HG03045 (cell line): ENCODE measurements around the gene ADAMTSL2.
"Not testable (repeated sequence)": the region's sequence is repeated elsewhere in the genome, so short reads cannot be mapped to it uniquely, and the experiment has no call there.

Experiments
- ATAC-seq: cut with Tn5 transposase; IDR thresholded peaks from one replicate; pipeline ENCODE4 v1.9.1; 2021; ENCODE audit warnings: mild to moderate bottlenecking, moderate library complexity; ENCODE audit not compliant: unreplicated experiment

ADAMTSL2 gene

DNA sequence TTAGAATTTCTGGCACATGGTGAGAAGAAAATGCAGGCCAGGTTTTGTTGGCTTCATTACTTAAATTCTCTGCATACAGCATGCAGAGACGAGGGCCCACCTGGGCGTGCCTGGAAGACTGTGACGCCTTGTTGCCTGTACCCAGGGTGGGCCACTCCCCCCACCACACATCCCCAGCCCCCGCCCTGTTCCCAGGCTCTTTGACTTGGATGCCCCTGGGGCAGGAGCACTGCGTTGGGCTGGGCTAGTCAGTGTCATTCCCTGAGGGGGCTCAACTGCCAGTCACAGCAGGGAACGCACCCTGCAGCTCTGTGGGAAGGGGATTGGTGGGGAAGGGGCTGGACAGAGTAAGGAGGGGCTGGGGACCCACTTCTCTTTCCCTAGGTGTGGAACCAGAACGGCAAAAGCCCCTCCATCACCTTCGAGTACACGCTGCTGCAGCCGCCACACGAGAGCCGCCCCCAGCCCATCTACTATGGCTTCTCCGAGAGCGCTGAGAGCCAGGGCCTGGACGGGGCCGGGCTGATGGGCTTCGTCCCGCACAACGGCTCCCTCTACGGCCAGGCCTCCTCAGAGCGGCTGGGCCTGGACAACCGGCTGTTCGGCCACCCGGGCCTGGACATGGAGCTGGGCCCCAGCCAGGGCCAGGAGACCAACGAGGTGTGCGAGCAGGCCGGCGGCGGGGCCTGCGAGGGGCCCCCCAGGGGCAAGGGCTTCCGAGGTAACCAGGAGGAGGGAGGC, 19.6 kb downstream of the ADAMTSL2 start:
- no peak for ATAC-seq

DNA sequence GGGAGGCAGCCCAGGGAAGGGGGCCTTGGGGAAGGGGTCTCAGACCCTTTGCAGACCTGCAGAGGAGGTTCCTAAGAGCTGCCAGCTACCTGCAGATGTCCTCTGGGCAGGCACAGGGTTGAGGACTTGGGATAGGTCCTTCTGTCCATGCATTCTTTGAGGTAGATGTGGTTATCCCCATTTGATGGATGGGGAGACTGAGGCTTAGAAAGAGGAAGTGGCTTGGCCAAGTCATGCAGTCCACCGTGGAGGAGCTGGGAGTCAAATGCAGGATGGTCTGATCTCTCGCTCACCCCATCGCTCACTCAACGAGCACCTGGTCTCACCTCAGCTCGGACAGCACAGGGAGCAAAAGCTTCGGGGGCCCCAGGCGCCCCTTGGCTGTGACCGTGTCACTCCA, 20.2 kb downstream of the ADAMTSL2 start:
- ATAC-seq, result no peak

DNA sequence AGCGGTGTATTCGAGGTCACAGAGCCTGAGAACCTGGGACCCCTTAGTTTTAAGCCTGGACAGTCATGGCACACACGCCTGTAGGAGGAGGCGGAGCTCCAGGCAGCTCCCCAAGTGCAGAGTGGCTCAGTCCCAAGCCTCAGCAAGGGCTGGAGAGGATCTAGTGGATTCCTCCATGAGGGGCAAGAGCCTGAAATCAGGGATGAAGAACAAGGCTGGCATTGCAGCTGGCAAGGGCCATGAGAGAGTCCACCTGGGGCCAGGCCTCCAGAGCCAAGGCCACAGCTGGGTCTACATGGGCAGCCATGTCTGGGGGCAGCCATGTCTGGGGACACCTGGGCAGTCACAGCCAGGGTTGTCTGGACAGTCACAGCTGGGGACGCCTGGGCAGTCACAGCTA, 21.9 kb downstream of the ADAMTSL2 start:
- no peak for ATAC-seq

DNA sequence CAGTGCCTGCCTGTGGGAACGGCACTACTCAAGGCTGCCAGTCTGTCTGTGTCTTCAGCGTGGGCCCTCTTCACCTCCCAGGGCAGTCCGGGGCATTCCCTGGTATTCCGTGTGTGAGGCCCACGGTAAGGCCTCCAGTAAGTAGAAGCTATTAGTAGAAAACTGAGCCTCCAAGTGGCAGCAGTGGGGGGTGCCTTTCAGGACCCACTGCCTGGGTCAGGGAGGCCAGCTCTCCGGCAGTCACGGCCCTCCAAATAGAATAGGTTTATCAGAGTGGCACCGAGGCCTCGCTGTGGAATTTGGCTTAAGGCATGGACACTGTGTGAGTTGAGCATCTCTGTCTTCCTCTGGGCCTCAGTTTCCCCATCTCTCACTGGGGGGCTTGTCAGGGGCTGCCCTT, 23.1 kb downstream of the ADAMTSL2 start:
- ATAC-seq, result no peak

DNA sequence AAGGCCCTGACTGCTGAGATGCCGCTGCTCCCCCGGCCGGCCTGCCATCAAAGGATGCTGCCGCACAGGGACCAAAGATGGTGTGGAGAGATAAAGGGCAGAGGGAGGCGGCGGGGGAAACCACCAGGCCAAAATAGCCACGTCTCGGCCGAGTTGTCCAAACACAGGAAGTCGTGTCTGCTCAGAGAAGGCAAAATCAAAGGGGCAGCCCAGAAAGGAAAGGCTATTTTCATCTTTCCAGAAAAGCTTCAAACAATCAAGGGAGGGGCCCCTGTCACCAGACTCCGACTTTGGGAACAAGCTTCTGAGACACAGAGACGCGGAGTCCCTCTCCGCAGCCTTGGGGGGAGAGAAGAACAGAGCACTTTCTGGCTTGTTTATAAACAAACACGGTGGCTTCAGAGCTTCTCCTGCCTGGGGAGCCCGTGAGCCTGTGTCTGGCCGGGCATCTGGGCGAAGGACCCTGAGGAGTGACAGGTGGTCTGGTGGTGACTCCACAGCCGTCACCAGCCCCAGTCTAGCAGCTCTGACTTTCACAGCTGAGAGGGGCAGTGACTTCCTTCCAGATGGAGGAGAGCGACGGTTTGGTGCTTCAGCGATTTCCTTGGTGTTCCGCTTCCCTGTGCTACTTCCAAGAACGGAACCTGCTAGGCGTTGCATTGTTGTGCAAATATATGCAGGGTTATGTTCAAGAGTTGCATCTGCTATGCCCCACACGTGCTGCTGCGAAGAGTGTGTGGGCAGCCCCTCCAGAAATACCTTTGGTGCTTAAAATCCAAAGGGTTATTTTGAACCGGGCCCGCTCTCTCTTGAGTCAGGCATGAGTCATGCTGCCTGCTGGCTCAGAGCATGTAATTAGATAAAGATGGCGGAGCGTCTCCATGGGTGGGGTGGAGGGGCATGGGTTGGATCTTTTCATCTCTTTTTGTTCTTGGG, 24.0 kb downstream of the ADAMTSL2 start:
- peak; percentile 51 for ATAC-seq

DNA sequence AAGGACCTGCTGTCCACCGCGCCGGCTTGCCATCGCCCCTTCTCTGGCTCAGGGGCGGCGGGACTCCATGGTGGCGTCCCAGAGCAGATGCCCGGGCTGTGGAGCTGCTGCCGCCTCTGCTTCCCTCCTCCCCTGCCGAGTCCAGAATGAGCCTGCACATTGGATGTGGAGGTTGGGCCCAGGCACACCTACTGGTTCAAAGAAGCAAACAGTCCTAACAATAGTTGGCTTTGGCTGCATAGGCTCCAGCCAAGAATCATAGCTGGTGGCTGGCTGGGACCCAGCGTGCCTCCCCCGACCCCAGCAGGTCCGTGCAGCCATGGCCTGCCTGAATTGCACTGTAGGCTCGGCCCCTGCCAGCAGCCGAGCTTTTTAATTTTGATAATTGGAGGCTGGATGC, 25.8 kb downstream of the ADAMTSL2 start:
- no peak for ATAC-seq

DNA sequence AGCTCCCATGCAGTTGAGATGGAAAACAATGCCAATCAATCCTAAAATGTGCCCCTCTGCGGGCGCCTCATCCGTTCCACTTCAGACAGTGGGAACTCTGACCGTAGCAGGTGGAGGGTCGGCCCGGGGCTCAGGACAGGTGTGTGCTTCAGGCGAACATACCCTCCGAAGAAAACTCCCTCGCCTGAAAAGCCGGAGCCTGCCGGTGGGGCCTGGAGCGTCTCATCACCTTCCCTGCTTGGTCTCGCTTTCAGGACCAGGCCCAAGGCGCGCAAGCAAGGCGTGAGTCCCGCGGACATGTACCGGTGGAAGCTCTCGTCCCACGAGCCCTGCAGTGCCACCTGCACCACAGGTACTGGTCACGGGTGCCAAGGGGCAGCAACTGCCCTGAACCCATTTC, 26.4 kb downstream of the ADAMTSL2 start:
- ATAC-seq, result no peak

DNA sequence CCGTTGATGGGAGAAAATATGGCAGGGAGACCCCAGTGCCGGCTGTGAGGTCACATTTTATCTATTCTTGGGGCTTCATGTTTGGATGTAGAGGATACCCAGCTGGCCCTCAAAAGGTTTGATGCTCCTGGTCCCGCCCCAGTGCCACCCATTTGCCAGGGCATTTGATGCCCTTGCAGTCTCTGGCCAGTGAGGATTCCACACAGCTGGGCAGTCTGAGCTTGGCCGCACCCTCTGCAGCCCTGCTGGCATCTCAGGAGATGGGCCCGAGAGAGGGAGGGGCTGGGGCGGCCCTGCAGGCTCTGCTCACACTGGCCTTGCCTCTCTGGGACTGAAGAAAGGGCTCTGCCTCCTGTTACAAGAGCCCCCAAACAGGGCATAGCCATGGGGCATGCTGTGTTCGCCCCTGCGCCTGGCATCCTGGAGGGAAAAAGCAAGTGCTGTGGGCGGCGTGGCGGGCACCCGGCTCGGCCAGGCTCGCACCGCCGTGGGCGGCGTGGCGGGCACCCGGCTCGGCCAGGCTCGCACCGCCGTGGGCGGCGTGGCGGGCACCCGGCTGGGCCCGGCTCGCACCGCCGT, 27.6 kb downstream of the ADAMTSL2 start:
- no peak for ATAC-seq

DNA sequence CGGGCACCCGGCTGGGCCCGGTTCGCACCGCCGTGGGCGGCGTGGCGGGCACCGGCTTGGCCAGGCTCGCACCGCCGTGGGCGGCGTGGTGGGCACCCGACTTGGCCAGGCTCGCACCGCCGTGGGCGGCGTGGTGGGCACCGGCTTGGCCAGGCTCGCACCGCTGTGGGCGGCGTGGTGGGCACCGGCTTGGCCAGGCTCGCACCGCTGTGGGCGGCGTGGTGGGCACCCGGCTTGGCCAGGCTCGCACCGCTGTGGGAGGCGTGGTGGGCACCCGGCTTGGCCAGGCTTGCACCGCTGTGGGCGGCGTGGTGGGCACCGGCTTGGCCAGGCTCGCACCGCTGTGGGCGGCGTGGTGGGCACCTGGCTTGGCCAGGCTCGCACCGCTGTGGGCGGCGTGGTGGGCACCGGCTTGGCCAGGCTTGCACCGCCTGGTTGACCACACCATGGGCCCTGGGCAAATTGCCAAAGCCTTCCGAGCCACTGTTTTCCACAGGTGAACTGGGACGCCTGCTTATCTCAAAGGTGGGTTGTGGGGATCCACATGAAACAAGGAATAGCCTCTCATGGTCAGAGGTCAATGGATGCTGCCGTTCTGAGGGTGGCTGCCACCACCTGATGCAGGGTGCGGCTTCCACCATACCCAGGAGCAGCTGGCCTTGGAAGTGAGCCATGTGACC, 28.2 kb downstream of the ADAMTSL2 start:
- no peak for ATAC-seq

DNA sequence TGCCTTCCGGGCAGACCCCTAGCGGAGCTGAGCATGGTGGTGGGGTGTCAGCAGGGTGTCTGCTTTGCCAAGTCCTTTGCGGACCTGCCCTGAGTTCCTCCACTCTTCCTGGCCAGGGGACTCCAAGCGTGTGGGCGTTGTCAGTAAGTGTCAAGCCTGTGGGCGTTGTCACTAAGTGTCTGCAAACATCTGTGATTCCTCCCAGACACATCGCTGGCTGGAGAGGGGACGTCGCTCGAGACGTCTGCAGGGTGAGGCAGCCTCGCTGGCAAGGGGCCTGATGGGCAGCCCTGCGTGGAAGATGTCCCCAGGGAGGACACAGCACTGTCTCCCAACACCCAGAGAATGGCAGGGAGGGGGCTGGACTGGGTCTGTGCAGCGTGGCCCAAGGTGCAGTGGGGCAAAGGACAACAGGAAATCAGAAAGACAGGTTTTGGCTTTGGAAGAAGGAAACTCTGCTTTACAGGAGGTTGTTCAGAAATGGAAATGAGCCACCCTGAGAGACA, 28.8 kb downstream of the ADAMTSL2 start:
- no peak for ATAC-seq

DNA sequence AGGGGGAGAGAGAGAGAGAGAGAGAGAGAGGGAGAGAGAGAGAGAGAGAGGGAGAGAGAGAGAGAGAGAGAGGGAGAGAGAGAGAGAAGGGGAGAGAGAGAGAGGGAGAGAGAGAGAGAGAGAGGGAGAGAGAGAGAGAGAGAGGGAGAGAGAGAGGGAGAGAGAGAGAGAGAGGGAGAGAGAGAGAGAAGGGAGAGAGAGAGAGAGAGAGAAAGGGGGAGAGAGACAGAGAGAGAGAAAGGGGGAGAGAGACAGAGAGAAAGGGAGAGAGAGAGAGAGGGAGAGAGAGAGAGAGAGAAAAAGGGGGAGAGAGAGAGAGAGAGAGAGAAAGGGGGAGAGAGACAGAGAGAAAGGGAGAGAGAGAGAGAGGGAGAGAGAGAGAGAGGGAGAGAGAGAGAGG, 29.3 kb downstream of the ADAMTSL2 start:
- not testable (repeated sequence) for ATAC-seq

DNA sequence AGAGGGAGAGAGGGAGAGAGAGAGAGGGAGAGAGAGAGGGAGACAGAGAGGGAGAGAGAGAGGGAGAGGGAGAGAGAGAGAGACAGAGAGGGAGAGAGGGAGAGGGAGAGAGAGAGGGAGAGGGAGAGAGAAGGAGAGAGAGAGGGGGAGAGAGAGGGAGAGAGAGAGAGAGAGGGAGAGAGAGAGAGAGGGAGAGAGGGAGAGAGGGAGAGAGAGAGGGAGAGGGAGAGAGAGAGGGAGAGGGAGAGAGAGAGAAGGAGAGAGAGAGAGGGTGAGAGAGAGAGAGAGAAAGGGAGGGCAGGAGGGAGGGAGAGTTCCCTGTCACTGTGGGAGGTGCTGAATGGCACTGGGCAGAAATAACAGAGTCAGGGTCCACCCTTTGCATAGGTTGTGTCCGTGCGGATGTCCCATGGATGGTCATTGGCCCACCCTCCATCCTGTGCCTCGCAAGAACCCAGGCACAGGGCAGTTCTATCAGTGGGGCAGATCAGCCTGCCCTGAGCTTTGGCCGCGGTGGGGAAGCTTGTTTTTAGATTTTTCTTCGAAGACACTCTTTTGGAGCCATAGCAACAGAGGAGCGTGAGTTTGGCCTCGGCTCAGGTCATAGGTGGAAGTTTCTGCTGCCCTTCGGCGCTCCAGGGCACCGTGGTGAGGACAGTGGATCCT, 30.1 kb downstream of the ADAMTSL2 start:
- no peak for ATAC-seq

DNA sequence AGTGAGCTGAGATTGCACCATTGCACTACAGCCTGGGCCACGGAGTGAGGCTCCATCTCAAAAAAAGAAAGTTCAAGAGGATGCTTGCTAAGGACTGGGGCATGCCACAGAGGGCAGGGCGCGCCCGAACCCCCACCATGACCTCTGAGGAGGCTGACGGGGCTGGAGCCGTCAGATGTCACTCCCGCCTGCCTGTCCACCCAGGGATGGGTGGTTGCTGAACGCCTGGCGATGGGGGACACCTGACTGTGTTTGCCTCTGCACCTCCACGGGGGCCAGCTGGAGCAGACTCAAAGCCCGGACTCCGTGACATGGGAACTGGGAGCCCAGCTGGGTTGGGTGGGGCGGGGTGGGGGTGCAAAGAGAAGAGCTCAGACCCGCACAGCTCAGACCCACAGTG, 31.9 kb downstream of the ADAMTSL2 start:
- ATAC-seq, result no peak

DNA sequence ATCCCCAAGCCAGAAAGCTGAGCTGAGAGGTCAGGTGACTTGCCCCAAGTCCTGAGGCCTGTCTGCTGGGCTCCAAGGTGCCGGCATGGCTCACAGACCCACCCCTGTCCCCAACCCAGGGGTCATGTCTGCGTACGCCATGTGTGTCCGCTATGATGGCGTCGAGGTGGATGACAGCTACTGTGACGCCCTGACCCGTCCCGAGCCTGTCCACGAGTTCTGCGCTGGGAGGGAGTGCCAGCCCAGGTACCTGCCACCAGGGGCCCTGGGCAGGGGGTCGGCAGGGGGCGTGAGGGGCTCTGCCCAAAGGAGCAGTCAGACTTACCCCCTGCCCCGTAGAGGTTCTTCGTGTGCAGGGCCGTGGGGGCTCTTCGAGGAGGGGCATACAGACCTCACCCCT, 32.3 kb downstream of the ADAMTSL2 start:
- ATAC-seq, result no peak

DNA sequence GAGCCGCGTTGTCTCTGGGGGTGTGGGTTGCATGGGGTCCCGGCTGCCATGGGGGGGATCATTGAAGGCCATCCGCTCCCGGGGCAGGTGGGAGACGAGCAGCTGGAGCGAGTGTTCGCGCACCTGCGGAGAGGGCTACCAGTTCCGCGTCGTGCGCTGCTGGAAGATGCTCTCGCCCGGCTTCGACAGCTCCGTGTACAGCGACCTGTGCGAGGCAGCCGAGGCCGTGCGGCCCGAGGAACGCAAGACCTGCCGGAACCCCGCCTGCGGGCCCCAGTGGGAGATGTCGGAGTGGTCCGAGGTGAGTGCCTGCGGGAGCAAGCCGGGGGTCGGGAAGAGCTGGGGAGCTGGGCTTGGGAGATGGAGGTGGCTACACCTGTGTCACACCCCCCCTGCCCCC, 33.7 kb downstream of the ADAMTSL2 start:
- ATAC-seq, result no peak

DNA sequence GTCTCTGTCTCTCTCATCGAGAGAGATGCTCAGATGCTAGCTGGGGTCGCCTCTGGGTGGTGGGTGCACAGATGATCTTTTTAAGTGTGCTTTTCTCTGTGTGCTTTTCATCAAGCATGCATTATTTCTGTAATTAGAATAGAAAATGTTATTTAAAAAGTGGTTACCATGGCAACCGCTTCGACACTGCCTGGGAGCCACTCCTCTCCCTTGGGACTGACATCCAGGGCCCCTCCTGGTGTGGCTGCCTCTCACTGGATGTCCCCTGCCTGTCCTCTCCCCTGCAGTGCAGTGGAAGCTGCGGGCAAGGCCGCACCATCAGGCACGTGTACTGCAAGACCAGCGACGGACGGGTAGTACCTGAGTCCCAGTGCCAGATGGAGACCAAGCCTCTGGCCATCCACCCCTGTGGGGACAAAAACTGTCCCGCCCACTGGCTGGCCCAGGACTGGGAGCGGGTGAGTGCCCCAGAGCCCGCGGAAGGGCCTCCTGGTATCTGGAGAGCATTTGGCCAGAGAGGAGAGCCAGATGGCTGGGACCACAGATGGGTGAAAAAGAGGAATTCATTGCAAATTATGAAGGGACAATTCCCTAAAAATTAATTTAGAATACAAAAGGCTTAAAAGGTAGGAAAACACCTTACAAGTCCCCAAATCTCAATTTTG, 34.7 kb downstream of the ADAMTSL2 start:
- ATAC-seq, result no peak

DNA sequence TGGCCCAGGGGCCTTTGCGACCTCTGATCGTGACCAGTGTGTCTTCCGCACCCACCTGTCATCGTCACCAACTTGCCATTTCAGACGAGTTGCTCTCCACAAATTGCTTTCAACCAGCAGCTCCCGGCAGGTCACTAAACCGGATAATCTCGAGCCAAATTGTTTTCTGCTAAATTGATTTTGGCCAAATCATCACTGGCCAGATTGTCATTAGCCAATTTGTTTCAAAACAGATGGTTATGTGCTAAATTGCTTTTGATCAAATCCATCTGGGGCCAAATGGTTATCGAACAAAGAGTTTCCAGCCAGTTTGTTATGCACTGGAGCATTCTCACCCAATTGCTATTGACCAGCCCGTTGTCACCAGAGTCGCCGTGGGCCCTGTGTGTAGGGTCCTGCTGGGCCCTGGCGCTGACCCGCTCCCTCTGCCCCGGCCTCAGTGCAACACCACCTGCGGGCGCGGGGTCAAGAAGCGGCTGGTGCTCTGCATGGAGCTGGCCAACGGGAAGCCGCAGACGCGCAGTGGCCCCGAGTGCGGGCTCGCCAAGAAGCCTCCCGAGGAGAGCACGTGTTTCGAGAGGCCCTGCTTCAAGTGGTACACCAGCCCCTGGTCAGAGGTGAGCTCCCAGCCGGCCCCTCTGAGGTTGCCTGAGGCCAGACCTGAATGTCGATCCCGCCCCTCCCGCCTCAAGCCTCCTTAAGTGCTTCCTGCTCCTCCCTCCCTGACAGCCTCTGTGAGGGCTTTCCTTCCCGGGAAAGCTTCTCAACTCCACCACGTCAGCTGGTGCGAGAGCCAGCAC, 35.6 kb downstream of the ADAMTSL2 start:
- ATAC-seq, result no peak

DNA sequence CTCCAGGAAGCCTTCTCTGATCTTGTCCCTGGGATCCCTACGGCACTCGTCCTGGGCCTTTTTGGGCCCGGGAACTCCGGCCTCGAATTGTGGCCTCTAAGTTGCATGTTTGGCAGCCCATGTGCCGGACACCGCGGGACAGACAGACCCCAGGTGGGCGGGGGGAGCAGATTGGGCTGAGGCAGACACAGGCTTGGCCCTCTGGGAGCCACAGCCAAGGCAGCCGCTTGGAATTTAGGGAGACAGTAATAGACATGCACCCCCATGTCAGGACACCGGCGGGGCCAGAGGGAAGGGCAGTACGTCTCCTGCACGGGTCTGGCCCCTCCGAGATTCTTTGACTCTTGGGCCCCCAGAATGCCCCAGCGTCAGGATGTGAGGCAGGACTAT, 36.2 kb downstream of the ADAMTSL2 start:
- ATAC-seq, result no peak

DNA sequence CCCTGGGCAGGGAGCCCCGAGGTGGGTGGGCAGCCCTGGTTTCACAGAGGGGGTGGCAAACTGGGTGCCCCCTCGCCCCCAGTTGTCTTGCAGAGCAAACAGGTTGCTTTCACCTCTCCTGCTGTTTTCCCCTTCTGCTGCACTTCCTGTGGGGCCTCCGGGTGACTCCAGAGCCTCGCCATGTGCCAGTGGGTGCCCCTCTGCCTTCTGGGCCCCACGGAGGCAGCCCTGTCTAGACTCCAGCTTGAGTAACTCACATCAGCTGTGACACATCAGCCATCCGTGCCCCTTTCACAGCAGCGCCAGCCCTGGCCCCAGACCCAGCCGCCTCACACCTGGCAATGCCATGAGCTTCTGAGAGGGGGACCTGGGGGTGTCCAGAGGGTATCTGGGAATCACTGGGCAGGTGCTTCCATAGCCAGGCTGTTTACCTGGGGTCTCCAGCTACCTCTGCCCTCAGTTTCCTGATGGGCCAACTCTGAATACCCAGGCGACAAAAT, 36.9 kb downstream of the ADAMTSL2 start:
- no peak for ATAC-seq
